GM23338 (cell line): ENCODE results near the gene IARS2.
"Not testable (repeated sequence)": the region's sequence is repeated elsewhere in the genome, so short reads cannot be mapped to it uniquely, and the experiment has no call there.

ENCODE experiments used
- CREB1 ChIP-seq: fragments of 250-450 bp; sonication (Bioruptor Pico); IDR thresholded peaks from 2 replicates; pipeline ENCODE4 v1.5.0; 2020; ENCODE audit warnings: low read depth, mild to moderate bottlenecking, moderate library complexity
- CTCF ChIP-seq, 2 experiments: fragments of 200-600 bp in 1 of 2; sonication (generic) in 1 of 2; conservative IDR thresholded peaks; 2 replicates each; pipeline versions ENCODE4 v1.5.1 to v1.6.1; 2016 to 2017; ENCODE audit warnings: antibody characterized with exemption in 2 of 2, low read depth in 2 of 2, mild to moderate bottlenecking in 2 of 2, moderate library complexity in 1 of 2
- EZH2 ChIP-seq: fragments of 200-600 bp; sonication (generic); IDR thresholded peaks from one replicate; pipeline ENCODE4 v1.8.0; 2017; ENCODE audit warnings: antibody characterized with exemption, mild to moderate bottlenecking, low read depth; ENCODE audit not compliant: unreplicated experiment
- EZH2phosphoT487 ChIP-seq: fragments of 200-600 bp; sonication (generic); IDR thresholded peaks from one replicate; pipeline ENCODE4 v1.8.1; 2018; ENCODE audit warnings: antibody characterized with exemption; ENCODE audit not compliant: unreplicated experiment
- JUNB ChIP-seq: IDR thresholded peaks from one replicate; pipeline ENCODE4 v1.6.1; 2016; ENCODE audit warnings: antibody characterized with exemption; ENCODE audit not compliant: unreplicated experiment
- NANOG ChIP-seq: IDR thresholded peaks from 2 replicates; pipeline ENCODE4 v1.6.1; 2016; ENCODE audit warnings: antibody characterized with exemption, borderline replicate concordance
- POLR2AphosphoS5 ChIP-seq: IDR thresholded peaks from 2 replicates; pipeline ENCODE4 v1.6.1; 2016; ENCODE audit warnings: antibody characterized with exemption, low read depth
- STAT1 ChIP-seq: IDR thresholded peaks from one replicate; pipeline ENCODE4 v1.6.1; 2016; ENCODE audit warnings: antibody characterized with exemption; ENCODE audit not compliant: unreplicated experiment
- ZNF114 ChIP-seq: fragments of 250-450 bp; sonication (Bioruptor Pico); IDR thresholded peaks from 2 replicates; pipeline ENCODE4 v1.5.0; 2020; ENCODE audit warnings: mild to moderate bottlenecking, moderate library complexity
- ZNF331 ChIP-seq: fragments of 250-450 bp; sonication (Bioruptor Pico); IDR thresholded peaks from 2 replicates; pipeline ENCODE4 v1.5.0; 2020; ENCODE audit warnings: low read depth, mild to moderate bottlenecking, moderate library complexity
- TF ChIP-seq, protein P1 (sequence below): IDR thresholded peaks from one replicate; pipeline ENCODE4 v1.6.1; 2018; ENCODE audit warnings: antibody characterized with exemption; ENCODE audit not compliant: unreplicated experiment
- TF ChIP-seq, protein P2 (sequence below): IDR thresholded peaks from 2 replicates; pipeline ENCODE4 v1.6.1; 2016; ENCODE audit warnings: antibody characterized with exemption

DNA sequence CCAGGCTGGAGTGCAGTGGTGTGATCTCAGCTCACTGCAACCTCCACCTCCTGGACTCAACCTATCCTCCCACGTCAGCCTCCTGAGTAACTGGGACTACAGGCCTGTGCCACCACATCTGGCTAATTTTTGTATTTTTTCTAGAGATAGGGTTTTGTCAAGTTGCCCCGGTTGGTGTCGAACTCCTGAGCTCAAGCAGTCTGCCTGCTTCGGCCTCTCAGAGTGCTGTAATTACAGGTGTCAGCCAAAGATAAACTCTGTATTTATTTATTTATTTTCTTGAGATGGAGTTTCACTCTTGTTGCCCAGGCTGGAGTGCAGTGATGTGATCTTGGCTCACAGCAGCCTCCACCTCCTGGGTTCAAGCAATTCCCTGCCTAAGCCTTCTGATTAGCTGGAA lies 18.7 kb downstream of the IARS2 start:
- TF ChIP-seq CTCF (conservative IDR thresholded peaks at IDR 0.05; ENCODE audit: low read depth in 2 of 2); POLR2AphosphoS5; EZH2phosphoT487; ZNF114 (CRISPR knock-in tag); EZH2; NANOG; CREB1 (CRISPR knock-in tag); ZNF331 (CRISPR knock-in tag); JUNB; STAT1: not testable (repeated sequence)
- TF ChIP-seq, protein P1, sequence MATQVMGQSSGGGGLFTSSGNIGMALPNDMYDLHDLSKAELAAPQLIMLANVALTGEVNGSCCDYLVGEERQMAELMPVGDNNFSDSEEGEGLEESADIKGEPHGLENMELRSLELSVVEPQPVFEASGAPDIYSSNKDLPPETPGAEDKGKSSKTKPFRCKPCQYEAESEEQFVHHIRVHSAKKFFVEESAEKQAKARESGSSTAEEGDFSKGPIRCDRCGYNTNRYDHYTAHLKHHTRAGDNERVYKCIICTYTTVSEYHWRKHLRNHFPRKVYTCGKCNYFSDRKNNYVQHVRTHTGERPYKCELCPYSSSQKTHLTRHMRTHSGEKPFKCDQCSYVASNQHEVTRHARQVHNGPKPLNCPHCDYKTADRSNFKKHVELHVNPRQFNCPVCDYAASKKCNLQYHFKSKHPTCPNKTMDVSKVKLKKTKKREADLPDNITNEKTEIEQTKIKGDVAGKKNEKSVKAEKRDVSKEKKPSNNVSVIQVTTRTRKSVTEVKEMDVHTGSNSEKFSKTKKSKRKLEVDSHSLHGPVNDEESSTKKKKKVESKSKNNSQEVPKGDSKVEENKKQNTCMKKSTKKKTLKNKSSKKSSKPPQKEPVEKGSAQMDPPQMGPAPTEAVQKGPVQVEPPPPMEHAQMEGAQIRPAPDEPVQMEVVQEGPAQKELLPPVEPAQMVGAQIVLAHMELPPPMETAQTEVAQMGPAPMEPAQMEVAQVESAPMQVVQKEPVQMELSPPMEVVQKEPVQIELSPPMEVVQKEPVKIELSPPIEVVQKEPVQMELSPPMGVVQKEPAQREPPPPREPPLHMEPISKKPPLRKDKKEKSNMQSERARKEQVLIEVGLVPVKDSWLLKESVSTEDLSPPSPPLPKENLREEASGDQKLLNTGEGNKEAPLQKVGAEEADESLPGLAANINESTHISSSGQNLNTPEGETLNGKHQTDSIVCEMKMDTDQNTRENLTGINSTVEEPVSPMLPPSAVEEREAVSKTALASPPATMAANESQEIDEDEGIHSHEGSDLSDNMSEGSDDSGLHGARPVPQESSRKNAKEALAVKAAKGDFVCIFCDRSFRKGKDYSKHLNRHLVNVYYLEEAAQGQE: not testable (repeated sequence)
- TF ChIP-seq, protein P2, sequence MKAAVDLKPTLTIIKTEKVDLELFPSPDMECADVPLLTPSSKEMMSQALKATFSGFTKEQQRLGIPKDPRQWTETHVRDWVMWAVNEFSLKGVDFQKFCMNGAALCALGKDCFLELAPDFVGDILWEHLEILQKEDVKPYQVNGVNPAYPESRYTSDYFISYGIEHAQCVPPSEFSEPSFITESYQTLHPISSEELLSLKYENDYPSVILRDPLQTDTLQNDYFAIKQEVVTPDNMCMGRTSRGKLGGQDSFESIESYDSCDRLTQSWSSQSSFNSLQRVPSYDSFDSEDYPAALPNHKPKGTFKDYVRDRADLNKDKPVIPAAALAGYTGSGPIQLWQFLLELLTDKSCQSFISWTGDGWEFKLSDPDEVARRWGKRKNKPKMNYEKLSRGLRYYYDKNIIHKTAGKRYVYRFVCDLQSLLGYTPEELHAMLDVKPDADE: not testable (repeated sequence)
